Measurements from ENCODE around the gene CCSER1. TPM values are rescaled to one million over a fixed set of nuclear protein-coding genes. Genes with fewer than 3 reads are reported as not detected.
"Not testable (repeated sequence)": the region's sequence is repeated elsewhere in the genome, so short reads cannot be mapped to it uniquely, and the experiment has no call there.

Gene CCSER1
- polyA plus RNA-seq, 3 donors: 0.09 to 0.75 (median 0.13) TPM

DNA sequence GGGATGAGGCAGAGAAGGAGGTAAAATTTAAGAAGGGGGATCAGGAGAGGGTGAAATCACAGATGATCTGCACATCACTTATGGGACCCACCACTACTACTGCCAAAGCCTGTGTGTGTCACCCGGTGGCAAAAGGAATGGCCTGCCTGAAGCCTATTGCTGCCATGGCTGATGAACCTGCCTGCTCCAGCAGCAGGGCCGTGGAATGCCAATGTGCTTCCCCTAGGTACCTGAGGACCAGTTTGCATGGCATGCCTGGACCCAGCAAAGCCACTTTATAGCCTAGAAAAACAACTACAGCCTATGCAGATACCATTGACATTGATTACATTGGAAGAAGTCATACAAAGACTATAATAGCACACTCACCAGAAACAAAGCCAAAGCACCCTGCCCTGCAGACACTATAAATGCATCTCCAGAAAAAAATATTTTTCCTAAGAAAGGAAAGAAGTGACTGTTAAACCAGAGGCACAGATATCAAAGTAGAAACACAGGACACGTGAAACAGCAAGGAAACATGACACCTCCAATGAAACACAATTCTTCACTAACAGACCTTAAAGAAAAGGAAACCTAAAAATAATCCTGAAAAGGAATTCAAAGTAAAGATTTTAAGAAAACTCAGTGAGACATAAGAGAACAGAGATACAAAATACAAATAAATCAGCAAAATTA lies 1495.9 kb downstream of the CCSER1 start:
- H3K4me3 ChIP-seq (replicated peaks in 1 of 3; ENCODE audit: low read depth in 2 of 3, low read length in 3 of 3): no peak overlapping the region
- no peak overlapping the region for H3K27ac ChIP-seq (ENCODE audit: low read depth in 1 of 2, low read length in 2 of 2)
- no peak overlapping the region for H3K4me2 ChIP-seq (replicated peaks; ENCODE audit: extremely low read depth, low read length, poor library complexity, severe bottlenecking)
- DNase-seq: no peak
- H3K9me3 ChIP-seq (replicated peaks in 1 of 2; ENCODE audit: control insufficient read depth in 1 of 2, insufficient read depth in 1 of 2, low read length in 2 of 2): peaks cover 5 to 10% of the 10 kb centered on the region in 2 donors
- no peak overlapping the region for H3K4me3 Mint-ChIP-seq
- TF ChIP-seq, protein P1, sequence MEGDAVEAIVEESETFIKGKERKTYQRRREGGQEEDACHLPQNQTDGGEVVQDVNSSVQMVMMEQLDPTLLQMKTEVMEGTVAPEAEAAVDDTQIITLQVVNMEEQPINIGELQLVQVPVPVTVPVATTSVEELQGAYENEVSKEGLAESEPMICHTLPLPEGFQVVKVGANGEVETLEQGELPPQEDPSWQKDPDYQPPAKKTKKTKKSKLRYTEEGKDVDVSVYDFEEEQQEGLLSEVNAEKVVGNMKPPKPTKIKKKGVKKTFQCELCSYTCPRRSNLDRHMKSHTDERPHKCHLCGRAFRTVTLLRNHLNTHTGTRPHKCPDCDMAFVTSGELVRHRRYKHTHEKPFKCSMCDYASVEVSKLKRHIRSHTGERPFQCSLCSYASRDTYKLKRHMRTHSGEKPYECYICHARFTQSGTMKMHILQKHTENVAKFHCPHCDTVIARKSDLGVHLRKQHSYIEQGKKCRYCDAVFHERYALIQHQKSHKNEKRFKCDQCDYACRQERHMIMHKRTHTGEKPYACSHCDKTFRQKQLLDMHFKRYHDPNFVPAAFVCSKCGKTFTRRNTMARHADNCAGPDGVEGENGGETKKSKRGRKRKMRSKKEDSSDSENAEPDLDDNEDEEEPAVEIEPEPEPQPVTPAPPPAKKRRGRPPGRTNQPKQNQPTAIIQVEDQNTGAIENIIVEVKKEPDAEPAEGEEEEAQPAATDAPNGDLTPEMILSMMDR (IDR thresholded peaks at IDR 0.05): no peak
- H3K27me3 Mint-ChIP-seq (ENCODE audit: low read depth in 3 of 3): no peaks in the 10 kb centered on the region
- no peak overlapping the region for H3K9ac ChIP-seq (ENCODE audit: insufficient read depth, low read length, poor library complexity, severe bottlenecking)
- H3K36me3 Mint-ChIP-seq: no peaks in the 10 kb centered on the region
- no peaks in the 10 kb centered on the region for H3K4me1 ChIP-seq (ENCODE audit: control insufficient read depth in 1 of 2, insufficient read depth in 2 of 2, low read length in 2 of 2)
- H3K9me3 Mint-ChIP-seq: peaks cover 17 to 33% (median 24%) of the 10 kb centered on the region in 7 donors
- 100% methylated on average over 1 of the region's 3 CpGs for WGBS (ENCODE audit: insufficient coverage)
- H3K4me1 Mint-ChIP-seq: no peaks in the 10 kb centered on the region
- intact Hi-C loops (cut with micrococcal nuclease): no loop called here
- no peaks in the 10 kb centered on the region for H4K20me1 ChIP-seq (ENCODE audit: insufficient read depth, low read length)
- H3K27me3 ChIP-seq (ENCODE audit: control insufficient read depth in 2 of 2, insufficient read depth in 2 of 2, low read length in 2 of 2): no peaks in the 10 kb centered on the region
- H3K79me2 ChIP-seq (ENCODE audit: insufficient read depth, low read length): no peaks in the 10 kb centered on the region
- H2AFZ ChIP-seq (ENCODE audit: insufficient read depth, low read depth, low read length, poor library complexity, severe bottlenecking): no peak overlapping the region
- no peaks in the 10 kb centered on the region for H3K36me3 ChIP-seq (replicated peaks in 1 of 2; ENCODE audit: control insufficient read depth in 1 of 2, insufficient read depth in 2 of 2, low read length in 2 of 2)
- H3K27ac Mint-ChIP-seq: no peak overlapping the region

- H3K27me3 ChIP-seq (ENCODE audit: control insufficient read depth in 2 of 2, insufficient read depth in 2 of 2, low read length in 2 of 2); H3K4me1 Mint-ChIP-seq; H3K79me2 ChIP-seq (ENCODE audit: insufficient read depth, low read length); H3K36me3 ChIP-seq (replicated peaks in 1 of 2; ENCODE audit: control insufficient read depth in 1 of 2, insufficient read depth in 2 of 2, low read length in 2 of 2); H3K27ac ChIP-seq (ENCODE audit: low read depth in 1 of 2, low read length in 2 of 2); H3K4me2 ChIP-seq (replicated peaks; ENCODE audit: extremely low read depth, low read length, poor library complexity, severe bottlenecking); H4K20me1 ChIP-seq (ENCODE audit: insufficient read depth, low read length); H3K4me3 Mint-ChIP-seq; H3K27me3 Mint-ChIP-seq (ENCODE audit: low read depth in 3 of 3); H3K27ac Mint-ChIP-seq; H3K36me3 Mint-ChIP-seq; intact Hi-C loops (cut with micrococcal nuclease); DNase-seq; H3K9ac ChIP-seq (ENCODE audit: insufficient read depth, low read length, poor library complexity, severe bottlenecking); H2AFZ ChIP-seq (ENCODE audit: insufficient read depth, low read depth, low read length, poor library complexity, severe bottlenecking); H3K4me1 ChIP-seq (ENCODE audit: control insufficient read depth in 1 of 2, insufficient read depth in 2 of 2, low read length in 2 of 2); H3K4me3 ChIP-seq (replicated peaks in 1 of 3; ENCODE audit: low read depth in 2 of 3, low read length in 3 of 3): not testable (repeated sequence)
- WGBS (ENCODE audit: insufficient coverage): 60% methylated on average over 1 of the region's 4 CpGs
- H3K9me3 ChIP-seq (replicated peaks in 1 of 2; ENCODE audit: control insufficient read depth in 1 of 2, insufficient read depth in 1 of 2, low read length in 2 of 2): peaks cover 5 to 10% of the 10 kb centered on the region in 2 donors
- peaks cover 17 to 34% (median 25%) of the 10 kb centered on the region in 7 donors for H3K9me3 Mint-ChIP-seq
Measured at GRCh38 chr4:91623603-91623967, 1496.4 kb downstream of the CCSER1 start.

Data from CD14-positive monocyte (primary cell).